C4-2B (cell line): Measurements from ENCODE around the gene MAFF.

Source experiments
- CTCF ChIP-seq: fragments of 450-650 bp; conservative IDR thresholded peaks from 2 replicates; pipeline ENCODE4 v1.5.1; 2017; ENCODE audit warnings: mild to moderate bottlenecking
- ZFX ChIP-seq: fragments of 450-650 bp; IDR thresholded peaks from 2 replicates; pipeline ENCODE4 v1.6.1; 2017

DNA sequence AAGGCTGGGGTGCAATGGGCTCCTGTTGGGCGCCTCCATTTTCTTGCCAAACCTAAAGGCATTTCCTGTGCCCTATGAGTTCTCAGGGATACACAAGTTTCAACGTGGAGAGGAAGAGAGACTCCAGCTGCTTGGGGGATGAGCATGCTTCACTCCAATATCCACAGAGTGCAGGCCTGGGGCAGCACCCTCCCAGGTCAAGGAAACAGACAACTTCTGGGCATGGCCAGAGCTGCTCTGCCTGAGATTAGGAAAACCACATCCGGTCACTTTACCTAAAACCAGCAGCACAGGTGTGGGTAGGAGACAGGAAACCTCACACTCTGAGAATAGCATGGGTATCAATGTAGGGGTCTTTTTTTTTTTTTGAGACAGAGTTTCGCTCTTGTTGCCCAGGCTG is 42.3 kb downstream of the MAFF start:
- TF ChIP-seq CTCF (no peak), ZFX (no peak)
